Measurements from ENCODE around the gene ASPDH.
"Not testable (repeated sequence)": the region's sequence is repeated elsewhere in the genome, so short reads cannot be mapped to it uniquely, and the experiment has no call there.

ASPDH gene

GRCh38 chr19:50476224-50476906 is 37.3 kb downstream of the ASPDH start, which contains the start of the genes EMC10 and GARIN5A:
TSS of gene EMC10 (plus strand) at chr19:50476507. CDS start at chr19:50476545, 38 bp downstream.
TSS of gene GARIN5A (minus strand) at chr19:50476848. CDS start at chr19:50476388, 460 bp downstream.
- peak; percentile 85 for DNase-seq

- DNase-seq = no peak
Observed at GRCh38 chr19:50475736-50476223, 37.9 kb downstream of the ASPDH start.

GRCh38 chr19:50475101-50475568 is 38.6 kb downstream of the ASPDH start:
- no peak for DNase-seq

- DNase-seq = not testable (repeated sequence)
Observed at GRCh38 chr19:50473336-50473735, 40.4 kb downstream of the ASPDH start.

GRCh38 chr19:50468818-50469217 is 44.9 kb downstream of the ASPDH start:
- DNase-seq = no peak

- DNase-seq = no peak
Observed at GRCh38 chr19:50467566-50467965, 46.1 kb downstream of the ASPDH start.

GRCh38 chr19:50466706-50467039 is 47.0 kb downstream of the ASPDH start:
- DNase-seq = no peak

- DNase-seq = no peak
Observed at GRCh38 chr19:50465986-50466705, 47.6 kb downstream of the ASPDH start.

- no peak for DNase-seq
Observed at GRCh38 chr19:50465000-50465399, 48.7 kb downstream of the ASPDH start.

- no peak for DNase-seq
Observed at GRCh38 chr19:50464348-50464747, 49.4 kb downstream of the ASPDH start.

GRCh38 chr19:50462970-50463369 is 50.7 kb downstream of the ASPDH start:
- DNase-seq = no peak

Data from activated gamma-delta T cell treated with Interleukin-2 at 50 U/mL for 16 hours (primary cell).